Left lobe of liver (tissue), 2 donors: ENCODE data around the gene ELK3. TPM values are rescaled to one million over a fixed set of nuclear protein-coding genes. Genes with fewer than 3 reads are reported as not detected.

ENCODE experiments used
- ATAC-seq: fragments of 200-7000 bp; cut with Tn5 transposase; one replicate; pipeline ENCODE4 v1.9.1; 2020; ENCODE audit warnings: mild to moderate bottlenecking, moderate library complexity
- DNase-seq: peaks from one replicate; pipeline ENCODE4 v3.0.0-alpha.2; 2020; ENCODE audit warnings: low spot score
- total RNA-seq: library from RNA; stranded (reverse); gene quantifications from one replicate; pipeline ENCODE4 v1.2.1, GENCODE V29; 2021
- donor health status: DM: no; HTN: no; CAD: no; lungs with moderate emphysema.
- donor health status: DM: no; HTN: yes; CAD: no.

ELK3 gene
- total RNA-seq, 1 donor from 2014 or later = 6.6 TPM

DNA sequence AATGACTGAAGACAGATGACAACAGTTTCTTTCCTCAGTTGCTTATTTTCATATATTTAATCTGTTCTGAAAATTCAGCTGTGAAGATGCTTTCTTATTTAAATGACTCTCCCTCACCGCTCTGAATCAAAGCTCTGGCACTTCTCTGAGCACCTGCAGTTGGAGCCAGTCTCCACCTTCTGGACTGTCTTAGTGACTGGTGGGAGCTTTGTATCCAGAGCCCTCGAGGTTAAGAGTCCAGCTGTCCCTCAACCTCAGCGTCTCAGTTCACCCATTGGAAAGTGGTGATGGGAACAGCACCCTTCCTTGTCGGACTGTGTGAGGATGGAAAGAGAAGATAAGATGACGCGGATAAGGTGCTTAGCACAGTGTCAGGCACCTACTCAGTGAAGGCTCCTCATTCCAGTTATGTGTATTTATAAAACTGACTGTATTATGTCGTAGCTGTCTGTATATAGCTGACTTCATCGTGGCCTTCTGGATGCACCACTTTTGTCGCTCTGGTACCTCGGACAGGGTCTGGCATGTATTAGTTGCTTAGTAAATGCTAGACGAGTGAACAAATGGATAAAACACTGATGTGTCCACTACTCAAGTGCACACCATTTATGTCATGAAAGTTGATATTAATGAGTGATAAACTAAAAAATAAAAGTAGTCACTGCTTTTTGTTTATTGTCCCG lies 34.5 kb downstream of the ELK3 start:
- DNase-seq = no peak
- ATAC-seq = no peak

DNA sequence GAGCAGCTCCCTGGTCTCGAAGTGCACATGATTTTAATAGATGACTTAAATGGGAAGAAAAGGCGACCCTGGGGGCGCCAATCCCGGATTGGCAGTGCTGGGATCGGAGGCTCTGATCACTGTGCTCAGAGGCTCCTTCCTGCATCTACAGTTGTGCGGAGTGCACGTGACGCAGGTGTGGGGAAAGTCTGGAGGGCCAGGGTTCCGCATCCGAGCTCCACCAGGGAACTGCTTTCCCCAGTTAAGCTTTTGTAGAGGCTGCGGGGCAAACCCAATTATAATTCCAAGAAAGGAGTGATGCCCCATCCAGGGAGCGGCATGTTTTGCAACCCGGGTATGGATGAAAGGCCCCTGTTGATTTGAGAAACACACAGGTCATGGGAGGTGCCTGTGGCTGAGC lies 36.5 kb downstream of the ELK3 start:
- DNase-seq (no peak), ATAC-seq (no peak)

DNA sequence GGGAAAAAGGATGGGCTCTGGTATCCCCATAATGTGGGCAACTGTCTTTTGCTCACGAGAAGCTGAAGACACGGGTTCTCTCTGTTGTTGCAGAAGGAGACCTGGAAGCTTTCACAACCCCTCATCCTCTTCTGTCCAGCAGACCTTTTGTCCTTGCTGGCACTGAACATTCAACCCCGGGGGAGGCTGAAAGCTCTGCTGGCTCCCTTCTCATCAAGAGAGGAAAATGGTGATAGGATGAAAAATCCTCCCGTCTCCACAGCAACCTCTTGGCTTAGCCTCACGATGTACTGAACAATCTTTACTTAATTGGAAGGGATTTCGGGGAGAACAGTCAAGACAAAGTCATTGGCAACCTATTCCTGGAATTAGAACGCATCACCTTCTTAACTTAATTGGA lies 39.0 kb downstream of the ELK3 start:
- no peak for ATAC-seq

DNA sequence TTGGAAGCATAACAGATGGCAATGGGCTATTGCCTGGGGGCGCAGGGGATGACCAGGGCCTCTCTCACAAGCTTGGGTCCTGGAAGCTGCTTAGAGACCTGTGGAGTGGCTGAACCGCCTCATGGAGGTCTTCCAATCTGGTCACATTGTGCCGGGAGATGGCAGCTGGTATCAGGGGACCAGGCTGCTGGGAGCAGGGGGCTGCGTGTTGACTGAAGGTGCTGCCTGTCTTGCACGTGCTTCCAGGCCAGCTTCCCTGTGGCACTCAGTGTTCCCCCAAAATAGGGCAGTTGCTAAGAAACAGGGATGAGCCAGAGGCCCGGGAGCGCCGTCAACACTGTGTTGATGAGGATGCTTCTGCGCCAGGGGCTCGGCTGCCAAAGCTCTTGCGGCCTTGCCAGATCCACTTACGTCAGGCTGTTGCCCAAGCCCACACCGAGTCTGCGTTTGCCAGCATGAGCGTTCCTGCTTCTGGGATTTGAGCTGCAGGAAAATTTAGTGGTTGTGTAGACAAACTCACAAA lies 39.8 kb downstream of the ELK3 start:
- DNase-seq = peak; percentile 95
- peak; percentile 86 for ATAC-seq

More for the DNA sequence above, 39.0 kb downstream of the ELK3 start:
- DNase-seq = no peak

DNA sequence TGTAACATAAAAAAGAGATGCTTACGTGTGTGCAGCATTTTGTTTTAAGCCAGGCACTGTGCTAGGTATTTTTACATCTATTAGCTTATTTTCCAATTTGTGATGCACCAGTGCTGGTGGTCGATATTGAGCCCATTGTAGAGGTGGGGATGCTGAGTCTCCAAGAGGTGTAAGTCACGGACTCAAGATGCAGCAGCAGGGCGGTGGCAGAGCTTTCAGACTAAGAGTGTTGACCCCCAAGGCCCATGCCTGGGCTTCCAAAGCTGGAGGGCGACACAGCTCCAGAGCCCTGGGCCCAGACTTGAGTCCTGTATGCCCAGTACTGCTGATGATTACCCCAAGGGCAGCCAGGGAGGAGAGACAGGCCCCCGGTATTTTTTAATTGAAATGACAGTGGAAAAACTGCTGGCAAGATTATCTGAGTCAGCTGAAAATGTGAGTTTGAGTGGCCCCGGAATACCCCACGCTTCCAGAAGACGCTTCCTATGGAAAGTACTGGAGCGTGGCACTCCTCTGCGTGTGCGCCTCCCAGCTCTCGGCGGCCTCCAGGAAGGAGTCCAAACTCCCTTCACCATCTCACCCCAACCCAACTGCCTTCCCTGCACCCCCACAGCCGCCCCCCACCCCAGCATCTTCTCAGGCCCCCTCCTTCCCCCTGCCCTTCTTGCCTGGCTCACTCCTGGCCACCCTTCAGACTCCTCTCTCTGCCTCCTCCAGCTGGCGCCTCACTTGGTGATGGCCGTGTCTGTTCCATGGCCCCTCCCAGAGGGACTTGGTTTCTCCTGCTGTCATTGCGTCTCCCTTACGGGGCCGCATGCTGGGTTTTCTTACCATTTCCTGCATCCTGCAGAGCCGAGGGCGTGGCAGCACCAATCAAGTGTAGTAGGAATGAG lies 40.7 kb downstream of the ELK3 start:
- DNase-seq (no peak), ATAC-seq (no peak)

DNA sequence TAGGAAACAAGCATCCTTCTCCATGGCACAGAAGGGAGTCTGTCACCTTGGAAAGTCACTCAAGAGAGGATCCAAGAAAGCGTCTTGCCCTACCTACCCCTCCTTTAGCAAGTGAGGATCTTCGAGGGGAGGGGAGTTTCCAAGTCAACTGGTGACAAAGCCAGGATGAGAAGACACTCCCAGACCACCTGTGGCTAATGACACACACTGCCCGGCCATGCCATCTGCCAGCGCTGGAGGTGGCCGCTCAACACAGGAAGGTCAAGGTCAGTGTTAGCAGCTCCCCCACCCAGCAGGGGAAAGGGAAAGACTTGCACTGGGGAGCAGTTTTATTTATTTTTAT lies 41.3 kb downstream of the ELK3 start:
- DNase-seq (no peak), ATAC-seq (no peak)

DNA sequence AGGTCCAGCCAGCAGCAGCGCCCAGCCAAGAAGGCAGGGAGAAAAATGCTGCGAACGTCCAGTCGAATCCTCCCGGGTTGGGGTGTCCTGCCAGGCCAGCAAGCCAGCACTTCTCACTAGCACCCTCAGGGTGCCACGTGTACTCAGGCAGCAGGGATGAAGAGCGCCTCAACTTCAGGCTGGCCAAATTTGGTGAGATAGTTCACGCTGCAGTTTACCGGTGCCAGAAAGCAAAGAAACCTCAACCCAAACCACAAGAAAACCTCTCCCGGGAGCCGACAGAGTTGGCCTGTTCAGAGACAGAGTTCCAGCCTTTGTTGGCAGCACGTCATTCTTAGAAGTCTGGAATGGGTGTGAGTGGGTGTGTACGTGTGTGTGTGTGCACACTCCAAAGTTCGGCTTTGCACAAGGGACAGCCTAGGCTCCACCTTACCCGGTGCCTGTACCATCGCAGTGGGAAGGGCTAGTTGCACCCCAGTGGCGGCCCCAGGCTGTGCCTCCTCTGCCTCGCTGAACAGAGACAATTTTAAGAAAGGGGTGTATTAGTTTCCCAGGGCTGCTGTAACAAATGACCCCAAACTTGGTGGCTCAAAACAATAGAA lies 42.1 kb downstream of the ELK3 start:
- no peak for DNase-seq
- peak; percentile 58 for ATAC-seq

DNA sequence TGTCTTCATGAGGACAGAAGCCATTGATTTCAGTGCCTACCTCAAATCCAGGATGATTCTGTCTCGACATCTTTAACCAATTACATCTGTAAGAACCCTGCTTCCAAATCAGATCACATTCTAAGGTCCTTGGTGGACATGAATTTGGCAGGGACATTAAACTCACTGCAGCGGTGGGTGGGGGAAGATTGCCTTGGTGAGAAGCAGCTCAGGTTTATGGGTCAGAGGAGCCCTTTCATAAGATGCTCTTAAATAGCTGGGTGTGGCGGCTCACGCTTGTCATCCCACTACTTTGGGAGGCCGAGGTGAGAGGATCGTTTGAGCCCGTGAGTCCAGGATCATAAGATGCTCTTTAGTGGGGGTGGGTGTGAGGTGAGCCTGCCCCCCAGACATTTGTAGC lies 42.9 kb downstream of the ELK3 start:
- ATAC-seq = no peak
- DNase-seq = no peak

DNA sequence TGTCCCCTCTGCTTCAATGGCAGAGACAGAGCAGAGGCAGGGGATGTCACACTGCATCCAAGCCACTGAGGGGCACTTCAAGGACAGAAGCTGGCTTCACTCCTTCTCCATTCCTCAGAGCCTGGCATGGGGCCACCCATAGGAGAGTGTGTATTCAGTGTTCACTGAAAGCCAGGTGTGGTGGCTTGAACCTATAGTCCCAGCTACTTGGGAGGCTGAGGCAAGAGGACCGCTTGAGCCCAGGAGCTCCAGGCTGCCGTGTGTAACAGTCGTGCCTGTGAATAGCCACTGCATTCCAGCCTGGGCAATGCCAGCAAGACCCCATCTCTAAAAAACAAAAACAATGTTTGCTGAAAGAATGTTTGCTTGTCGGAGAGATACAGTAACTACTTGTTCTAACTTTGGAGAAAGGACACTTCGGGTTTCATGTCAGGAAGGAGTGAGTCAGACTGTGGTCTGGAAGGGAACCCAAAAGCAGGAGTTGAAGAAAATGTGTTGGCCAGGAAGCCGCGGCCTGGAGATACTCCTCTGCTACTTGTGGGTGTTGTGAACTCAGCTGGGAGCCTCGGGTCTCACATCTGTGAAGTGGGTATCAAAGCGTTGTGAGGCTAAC lies 43.4 kb downstream of the ELK3 start:
- DNase-seq (no peak), ATAC-seq (no peak)

DNA sequence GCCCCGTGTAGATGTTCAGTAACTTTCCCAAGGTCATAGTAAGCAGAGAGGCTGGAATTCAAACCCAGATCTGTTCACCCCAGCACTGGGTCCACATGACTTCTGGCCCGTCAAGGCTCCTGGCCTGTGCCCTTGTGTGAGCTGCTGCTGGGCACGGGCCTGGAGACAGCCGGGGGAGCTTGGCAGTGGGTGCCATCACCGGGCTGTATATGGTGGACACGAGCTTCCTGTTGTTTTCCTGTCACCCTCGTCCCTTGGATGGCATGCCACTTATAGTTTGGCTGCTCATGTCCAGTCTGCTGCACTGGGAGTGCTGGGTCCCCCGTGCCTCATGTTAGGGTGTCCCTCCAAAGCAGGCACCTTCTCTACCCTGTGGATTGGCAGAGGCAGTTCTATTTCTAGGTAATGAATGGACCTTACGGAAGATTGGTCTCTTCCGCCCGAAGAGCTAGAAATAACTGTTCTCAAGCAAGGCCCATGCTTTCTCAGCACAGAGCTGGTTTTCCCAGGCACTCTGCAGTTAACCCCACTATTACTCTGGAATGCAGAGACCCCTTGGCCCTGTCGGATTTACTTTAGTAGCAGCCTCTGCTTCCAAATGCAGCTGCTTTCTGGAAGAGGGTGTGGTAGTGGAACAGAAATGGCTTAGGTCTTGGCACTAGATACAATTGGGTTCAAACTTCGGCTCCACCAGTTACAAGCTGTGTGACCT lies 44.3 kb downstream of the ELK3 start:
- no peak for ATAC-seq
- DNase-seq = no peak

DNA sequence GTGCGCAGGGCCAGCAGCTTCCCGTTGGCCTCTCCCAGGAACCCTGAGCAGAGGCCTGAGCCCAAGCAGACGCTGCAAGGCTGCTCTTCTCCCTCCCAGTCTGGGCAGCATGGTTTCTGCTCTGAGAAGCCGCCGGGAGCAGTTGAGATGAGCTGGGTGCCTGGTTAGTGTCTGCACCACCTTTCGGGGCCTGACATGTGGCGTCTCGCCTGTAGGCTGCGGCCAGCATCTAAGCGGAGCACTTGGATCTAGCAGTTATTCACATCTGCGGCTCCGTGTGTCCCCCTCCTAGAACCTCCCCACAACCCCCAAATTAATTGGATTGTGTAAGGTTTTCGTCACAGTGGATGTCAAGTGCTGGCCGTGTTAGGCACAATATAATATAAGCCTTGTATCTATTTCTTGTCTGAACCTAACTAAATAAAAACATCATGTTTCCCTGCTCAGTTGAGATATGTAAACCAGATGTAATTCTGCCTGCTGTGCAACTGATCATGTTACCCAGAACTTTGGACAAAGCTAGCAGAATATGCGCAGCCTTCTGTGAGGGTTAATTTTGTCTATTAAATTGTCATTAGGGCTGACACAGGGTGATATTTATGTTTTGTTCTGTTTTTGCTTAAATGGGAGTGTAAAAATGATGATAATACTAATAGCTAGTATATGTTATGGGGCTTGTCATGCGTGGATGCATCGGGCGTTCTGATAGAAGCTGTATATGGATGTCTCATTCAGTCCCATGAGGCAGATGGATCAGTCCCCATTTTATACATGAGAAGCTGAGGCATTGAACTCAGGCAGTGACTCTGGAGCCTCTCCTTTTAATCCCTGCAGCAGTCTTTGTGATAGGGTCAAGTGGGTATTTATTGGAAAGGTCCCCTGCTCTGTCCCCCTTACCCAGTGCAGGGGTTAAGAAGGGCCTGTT lies 45.8 kb downstream of the ELK3 start:
- ATAC-seq (no peak), DNase-seq (no peak)

DNA sequence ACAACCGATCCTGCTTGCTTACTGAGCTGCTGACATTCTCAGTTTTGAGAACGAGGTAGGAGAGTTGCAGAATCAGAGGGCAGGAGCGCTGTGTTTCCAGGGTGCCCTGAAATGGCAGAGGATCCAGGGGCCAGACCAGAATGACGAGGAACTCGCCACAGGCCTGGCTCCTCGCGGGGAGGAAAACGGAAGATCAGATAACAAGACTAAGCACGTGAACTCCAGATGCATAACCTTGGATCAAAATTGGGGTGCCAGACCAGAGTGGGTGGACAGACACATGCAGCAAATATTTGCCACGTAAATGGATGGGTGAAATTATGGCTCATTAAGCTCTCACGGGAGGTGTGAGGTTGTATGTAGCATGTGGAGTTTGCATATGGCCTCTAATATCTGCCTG lies 46.5 kb downstream of the ELK3 start:
- no peak for ATAC-seq
- no peak for DNase-seq

DNA sequence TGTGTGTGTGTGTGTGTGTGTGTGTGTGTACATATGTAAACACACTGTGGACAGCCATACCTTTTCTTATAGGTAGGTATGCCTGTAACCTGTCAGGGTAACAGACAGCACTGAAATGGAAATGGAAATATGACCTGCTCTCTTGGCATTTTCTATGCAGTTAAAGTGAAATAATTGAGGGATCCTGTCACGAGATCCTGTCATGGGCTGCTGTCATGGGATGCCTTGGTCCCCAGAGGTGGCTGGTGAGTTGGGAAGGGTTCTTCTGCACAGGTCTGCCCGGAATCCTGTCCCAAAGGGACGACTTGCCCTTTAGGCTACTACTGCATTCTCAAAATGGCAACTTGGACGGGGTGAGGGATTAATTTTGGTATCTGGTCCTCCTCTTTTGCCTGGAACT lies 47.3 kb downstream of the ELK3 start:
- no peak for ATAC-seq
- DNase-seq = no peak

DNA sequence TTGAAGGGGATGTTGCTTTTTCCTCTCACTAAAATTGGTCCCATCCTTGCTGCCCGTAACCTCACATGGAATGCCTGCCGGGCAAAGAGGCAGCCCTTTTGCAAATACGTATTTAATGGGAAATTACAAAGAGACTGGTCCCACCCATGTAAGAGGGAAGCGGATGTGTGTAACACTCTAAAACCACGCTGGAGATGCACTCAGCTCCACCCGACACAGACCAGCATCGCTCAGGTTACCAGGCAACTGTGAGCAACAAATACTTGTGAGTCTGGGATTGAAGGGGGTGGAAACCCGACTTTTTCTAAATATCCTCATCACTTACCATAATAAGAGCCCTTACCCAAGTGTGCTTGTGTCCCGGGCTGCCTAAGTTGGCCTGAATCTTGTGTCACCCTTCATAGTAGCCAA lies 47.7 kb downstream of the ELK3 start:
- ATAC-seq (peak; percentile 6), DNase-seq (no peak)

DNA sequence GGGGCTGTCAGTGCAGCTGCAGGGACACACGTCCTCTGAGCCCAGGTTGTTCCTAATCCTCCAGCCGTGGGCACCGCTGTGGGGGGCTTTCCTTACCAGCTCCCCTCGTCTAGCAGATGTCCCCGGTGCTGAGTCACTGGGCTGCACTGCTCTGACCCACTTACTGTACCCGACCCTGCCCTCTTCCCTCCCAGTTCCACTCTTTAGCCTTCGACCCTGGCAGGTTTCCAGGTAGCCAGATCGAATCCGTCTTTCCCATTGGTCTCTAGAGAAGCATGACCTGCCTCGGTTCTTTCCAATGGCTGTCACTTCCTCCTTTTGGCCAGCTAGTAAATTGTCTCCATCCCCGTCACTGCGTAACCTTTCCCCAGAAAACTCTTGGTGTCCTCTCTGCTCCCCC lies 48.4 kb downstream of the ELK3 start:
- DNase-seq (peak; percentile 84), ATAC-seq (peak; percentile 88)

DNA sequence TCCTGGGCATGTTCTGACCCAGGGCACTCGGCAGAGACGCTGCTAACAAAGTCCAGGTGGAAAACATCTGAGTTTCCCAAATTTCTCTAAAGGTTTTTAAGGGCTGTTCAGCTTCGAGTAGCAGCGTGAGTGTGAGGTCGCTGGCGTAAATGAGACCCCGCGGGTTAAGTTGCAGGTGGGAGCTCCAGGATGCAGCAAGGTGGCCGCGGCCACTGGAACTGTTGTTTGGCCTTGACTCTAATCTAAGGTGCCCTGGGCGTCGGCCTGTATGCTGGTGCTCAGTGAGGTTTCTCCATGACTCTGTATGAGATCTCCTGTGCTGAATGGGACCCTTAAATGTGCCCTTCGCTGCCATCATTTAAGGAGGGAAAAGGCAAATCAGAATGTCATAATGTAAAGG lies 50.7 kb downstream of the ELK3 start:
- DNase-seq (no peak), ATAC-seq (no peak)

DNA sequence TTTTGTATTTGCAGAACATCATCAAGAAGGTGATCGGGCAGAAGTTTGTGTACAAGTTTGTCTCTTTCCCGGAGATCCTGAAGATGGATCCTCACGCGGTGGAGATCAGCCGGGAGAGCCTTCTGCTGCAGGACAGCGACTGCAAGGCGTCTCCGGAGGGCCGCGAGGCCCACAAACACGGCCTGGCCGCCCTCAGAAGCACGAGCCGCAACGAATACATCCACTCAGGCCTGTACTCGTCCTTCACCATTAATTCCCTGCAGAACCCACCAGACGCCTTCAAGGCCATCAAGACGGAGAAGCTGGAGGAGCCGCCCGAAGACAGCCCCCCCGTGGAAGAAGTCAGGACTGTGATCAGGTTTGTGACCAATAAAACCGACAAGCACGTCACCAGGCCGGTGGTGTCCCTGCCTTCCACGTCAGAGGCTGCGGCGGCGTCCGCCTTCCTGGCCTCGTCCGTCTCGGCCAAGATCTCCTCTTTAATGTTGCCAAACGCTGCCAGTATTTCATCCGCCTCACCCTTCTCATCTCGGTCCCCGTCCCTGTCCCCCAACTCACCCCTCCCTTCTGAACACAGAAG lies 52.8 kb downstream of the ELK3 start:
- ATAC-seq (no peak), DNase-seq (no peak)

DNA sequence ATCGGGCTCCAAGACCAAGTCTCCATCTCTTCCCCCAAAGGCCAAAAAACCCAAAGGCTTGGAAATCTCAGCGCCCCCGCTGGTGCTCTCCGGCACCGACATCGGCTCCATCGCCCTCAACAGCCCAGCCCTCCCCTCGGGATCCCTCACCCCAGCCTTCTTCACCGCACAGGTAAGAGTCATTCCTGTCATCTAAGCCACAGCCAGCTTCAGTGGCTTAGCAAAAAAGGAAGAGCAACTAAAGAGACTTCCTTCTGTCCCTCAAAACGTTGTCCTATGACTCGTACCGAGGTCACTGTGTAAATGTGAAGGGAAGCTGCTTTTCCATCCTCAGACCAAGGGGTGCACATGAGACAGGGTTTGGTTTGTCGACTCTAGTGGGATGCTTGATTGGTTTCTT lies 53.4 kb downstream of the ELK3 start:
- ATAC-seq = no peak
- DNase-seq = no peak
